OCI-LY3 (cell line): ENCODE results near the gene TMEM132D.

Experiments
- H2AFZ ChIP-seq: fragments of 200-600, 300-600 bp; shearing (Covaris generic); 2 replicates; pipeline ENCODE4 v1.6.0; 2014; ENCODE audit warnings: antibody characterized with exemption, low read depth, low read length
- H3K27ac ChIP-seq: fragments of 200-600, 300-600 bp; sonication (generic); 2 replicates; pipeline ENCODE4 v1.5.1; 2014; ENCODE audit warnings: mild to moderate bottlenecking, low read length, moderate library complexity, mixed read lengths
- H3K27me3 ChIP-seq: fragments of 200-600, 300-600 bp; sonication (generic); 2 replicates; pipeline ENCODE4 v1.6.1; 2014; ENCODE audit warnings: low read depth, low read length, mixed read lengths
- H3K36me3 ChIP-seq: fragments of 200-600, 300-600 bp; sonication (generic); replicated peaks from 2 replicates; pipeline ENCODE3; 2014; ENCODE audit warnings: low read depth, low read length, mixed read lengths
- H3K4me1 ChIP-seq: fragments of 300-600, 200-600 bp; sonication (generic); 2 replicates; pipeline ENCODE4 v1.6.1; 2014; ENCODE audit warnings: low read length, mixed read lengths
- H3K4me2 ChIP-seq: fragments of 200-600, 300-600 bp; sonication (generic); 2 replicates; pipeline ENCODE4 v1.6.1; 2014; ENCODE audit warnings: low read length, mixed read lengths
- H3K4me3 ChIP-seq: fragments of 300-600, 200-600 bp; sonication (generic); 2 replicates; pipeline ENCODE4 v1.5.1; 2014; ENCODE audit warnings: antibody characterized with exemption, mild to moderate bottlenecking, low read length, moderate library complexity
- H3K79me2 ChIP-seq: fragments of 300-600, 200-600 bp; shearing (Covaris generic); 2 replicates; pipeline ENCODE4 v1.6.1; 2014; ENCODE audit warnings: mild to moderate bottlenecking, low read length, mixed read lengths
- H3K9ac ChIP-seq: fragments of 300-600, 200-600 bp; shearing (Covaris generic); 2 replicates; pipeline ENCODE4 v1.6.0; 2014; ENCODE audit warnings: mild to moderate bottlenecking, low read length, moderate library complexity
- H3K9me3 ChIP-seq: fragments of 200-600, 300-600 bp; shearing (Covaris generic); 2 replicates; pipeline ENCODE4 v1.6.1; 2014; ENCODE audit warnings: low read length, mixed read lengths; ENCODE audit not compliant: insufficient read depth
- H4K20me1 ChIP-seq: fragments of 200-600, 300-600 bp; sonication (generic); 2 replicates; pipeline ENCODE4 v1.6.1; 2016; ENCODE audit warnings: low read length, mixed read lengths; ENCODE audit not compliant: insufficient read depth
- CTCF ChIP-seq: fragments of 200-600, 300-600 bp; sonication (generic); IDR thresholded peaks from 2 replicates; pipeline ENCODE4 v1.5.1; 2014; ENCODE audit warnings: antibody characterized with exemption, low read length, low read depth
- EZH2phosphoT487 ChIP-seq: fragments of 200-600 bp; shearing (Covaris generic); IDR thresholded peaks from 2 replicates; pipeline ENCODE4 v1.6.1; 2018; ENCODE audit warnings: antibody characterized with exemption, mixed run types, low read depth

Gene TMEM132D

GRCh38 chr12:129841251-129841650, 62.6 kb downstream of the TMEM132D start:
- no peaks in the 10 kb centered on the region for H3K36me3 ChIP-seq
- no peaks in the 10 kb centered on the region for H4K20me1 ChIP-seq
- H3K4me1 ChIP-seq, result no peaks in the 10 kb centered on the region
- no peaks in the 10 kb centered on the region for H3K79me2 ChIP-seq
- no peak overlapping the region for H2AFZ ChIP-seq
- no peaks in the 10 kb centered on the region for H3K9me3 ChIP-seq
- H3K4me3 ChIP-seq, result no peak overlapping the region
- no peak overlapping the region for H3K9ac ChIP-seq
- H3K27ac ChIP-seq, result no peak overlapping the region
- no peaks in the 10 kb centered on the region for H3K27me3 ChIP-seq
- TF ChIP-seq CTCF (no peak), EZH2phosphoT487 (no peak)
- H3K4me2 ChIP-seq, result no peak overlapping the region

- no peak for TF ChIP-seq CTCF
- no peak for TF ChIP-seq EZH2phosphoT487
- no peak overlapping the region for H3K4me3 ChIP-seq
- H4K20me1 ChIP-seq, result no peaks in the 10 kb centered on the region
- H3K4me1 ChIP-seq, result no peaks in the 10 kb centered on the region
- H3K4me2 ChIP-seq, result no peak overlapping the region
- H3K27ac ChIP-seq, result no peak overlapping the region
- H3K36me3 ChIP-seq, result no peaks in the 10 kb centered on the region
- no peak overlapping the region for H2AFZ ChIP-seq
- no peaks in the 10 kb centered on the region for H3K9me3 ChIP-seq
- H3K79me2 ChIP-seq, result no peaks in the 10 kb centered on the region
- H3K27me3 ChIP-seq, result no peaks in the 10 kb centered on the region
- H3K9ac ChIP-seq, result no peak overlapping the region
Observed at GRCh38 chr12:129840145-129840884, 63.5 kb downstream of the TMEM132D start.

- no peaks in the 10 kb centered on the region for H3K79me2 ChIP-seq
- no peaks in the 10 kb centered on the region for H3K4me1 ChIP-seq
- no peak overlapping the region for H3K27ac ChIP-seq
- no peaks in the 10 kb centered on the region for H3K27me3 ChIP-seq
- TF ChIP-seq EZH2phosphoT487 (no peak), CTCF (no peak)
- no peak overlapping the region for H3K9ac ChIP-seq
- H3K4me2 ChIP-seq, result no peak overlapping the region
- no peak overlapping the region for H2AFZ ChIP-seq
- H3K36me3 ChIP-seq, result no peaks in the 10 kb centered on the region
- H4K20me1 ChIP-seq, result no peaks in the 10 kb centered on the region
- no peak overlapping the region for H3K4me3 ChIP-seq
- H3K9me3 ChIP-seq, result no peaks in the 10 kb centered on the region
Observed at GRCh38 chr12:129839679-129840078, 64.1 kb downstream of the TMEM132D start.

- H3K36me3 ChIP-seq, result no peaks in the 10 kb centered on the region
- H3K9ac ChIP-seq, result no peak overlapping the region
- no peak overlapping the region for H3K4me2 ChIP-seq
- no peak overlapping the region for H3K27ac ChIP-seq
- TF ChIP-seq EZH2phosphoT487 (no peak), CTCF (no peak)
- H3K9me3 ChIP-seq, result no peaks in the 10 kb centered on the region
- no peak overlapping the region for H3K4me3 ChIP-seq
- H2AFZ ChIP-seq, result no peak overlapping the region
- H3K4me1 ChIP-seq, result no peaks in the 10 kb centered on the region
- no peaks in the 10 kb centered on the region for H3K79me2 ChIP-seq
- no peaks in the 10 kb centered on the region for H3K27me3 ChIP-seq
- no peaks in the 10 kb centered on the region for H4K20me1 ChIP-seq
Observed at GRCh38 chr12:129831294-129831693, 72.5 kb downstream of the TMEM132D start.
